Left ventricle myocardium inferior (tissue), 1 donor: ENCODE data around the gene CAV3. TPM values are rescaled to one million over a fixed set of nuclear protein-coding genes. Genes with fewer than 3 reads are reported as not detected.

Source experiments
- DNase-seq: peaks from one replicate; pipeline ENCODE4 v3.0.0-alpha.2; 2020
- H3K27ac ChIP-seq: fragments of 200-600 bp; replicated peaks from 2 replicates; pipeline ENCODE4 v1.8.0; 2021
- H3K27me3 ChIP-seq: fragments of 200-600 bp; 2 replicates; pipeline ENCODE4 v1.8.0; 2021; ENCODE audit warnings: low read depth
- H3K36me3 ChIP-seq: fragments of 200-600 bp; 2 replicates; pipeline ENCODE4 v1.8.0; 2021
- H3K4me1 ChIP-seq: fragments of 200-600 bp; 2 replicates; pipeline ENCODE4 v1.8.0; 2021
- H3K4me3 ChIP-seq: fragments of 200-600 bp; 2 replicates; pipeline ENCODE4 v1.8.0; 2021; ENCODE audit warnings: mild to moderate bottlenecking, moderate library complexity
- H3K9me3 ChIP-seq: fragments of 200-600 bp; replicated peaks from 2 replicates; pipeline ENCODE4 v1.8.0; 2021
- CTCF ChIP-seq: fragments of 200-600 bp; IDR thresholded peaks from 2 replicates; pipeline ENCODE4 v1.8.0; 2021; ENCODE audit warnings: antibody characterized with exemption, mild to moderate bottlenecking, borderline replicate concordance
- intact Hi-C: fragments of 100-400 bp; cut with micrococcal nuclease; formaldehyde crosslinking; loops from one replicate; pipeline ENCODE4 v1.11.0; 2022
- total RNA-seq: library from RNA; stranded (reverse); fragmentation: NEBNext Ultra II Directional; extraction: Animal tissue kit (Norgen Biotek cat#: 25700); gene quantifications from one replicate; pipeline ENCODE4 v1.2.1, GENCODE V29; 2021
- donor health status: DM: no; HTN: yes; CAD: no; lungs with severe emphysema.

CAV3 gene
- total RNA-seq, 1 donor from 2014 or later = 31.6 TPM

GRCh38 chr3:8752832-8753231 is 19.2 kb downstream of the CAV3 start:
- Histone ChIP-seq H3K27me3 (no peaks in the 10 kb centered on the region), H3K4me3 (no peak overlapping the region), H3K27ac (no peak overlapping the region), H3K4me1 (no peaks in the 10 kb centered on the region), H3K36me3 (no peaks in the 10 kb centered on the region), H3K9me3 (no peaks in the 10 kb centered on the region)
- intact Hi-C loops = no loop called here
- no peak for DNase-seq
- no peak for TF ChIP-seq CTCF

- intact Hi-C loops = no loop called here
These were observed 21.5 kb downstream of the CAV3 start for GRCh38 chr3:8755097-8755496.

GRCh38 chr3:8755564-8756237 is 22.1 kb downstream of the CAV3 start:
- intact Hi-C loops = no loop called here
- DNase-seq = no peak
- TF ChIP-seq CTCF = no peak

More at GRCh38 chr3:8755097-8755496, 21.5 kb downstream of the CAV3 start:
- TF ChIP-seq CTCF = no peak
- DNase-seq = no peak
- Histone ChIP-seq H3K9me3 (no peaks in the 10 kb centered on the region), H3K4me3 (no peak overlapping the region), H3K27me3 (no peaks in the 10 kb centered on the region), H3K4me1 (no peaks in the 10 kb centered on the region), H3K27ac (no peak overlapping the region), H3K36me3 (no peaks in the 10 kb centered on the region)

GRCh38 chr3:8756671-8757070 is 23.1 kb downstream of the CAV3 start:
- Histone ChIP-seq H3K27ac (no peak overlapping the region), H3K36me3 (no peaks in the 10 kb centered on the region), H3K4me1 (no peaks in the 10 kb centered on the region), H3K4me3 (no peak overlapping the region), H3K27me3 (no peaks in the 10 kb centered on the region), H3K9me3 (no peaks in the 10 kb centered on the region)
- TF ChIP-seq CTCF = no peak
- intact Hi-C loops = no loop called here
- DNase-seq = no peak

More at GRCh38 chr3:8755564-8756237, 22.1 kb downstream of the CAV3 start:
- Histone ChIP-seq H3K27ac (no peak overlapping the region), H3K4me3 (no peak overlapping the region), H3K27me3 (no peaks in the 10 kb centered on the region), H3K4me1 (no peaks in the 10 kb centered on the region), H3K36me3 (no peaks in the 10 kb centered on the region), H3K9me3 (no peaks in the 10 kb centered on the region)

GRCh38 chr3:8757551-8758518 is 24.2 kb downstream of the CAV3 start:
- H3K4me1 ChIP-seq = no peaks in the 10 kb centered on the region
- no peaks in the 10 kb centered on the region for H3K9me3 ChIP-seq
- intact Hi-C loops = no loop called here
- no peak overlapping the region for H3K27ac ChIP-seq
- no peak for DNase-seq
- H3K27me3 ChIP-seq = no peaks in the 10 kb centered on the region
- H3K4me3 ChIP-seq = no peak overlapping the region
- no peaks in the 10 kb centered on the region for H3K36me3 ChIP-seq
- no peak for TF ChIP-seq CTCF
